HG03520 (cell line): ENCODE results near the gene GART.
"Not testable (repeated sequence)": the region's sequence is repeated elsewhere in the genome, so short reads cannot be mapped to it uniquely, and the experiment has no call there.

Experiments
- ATAC-seq: cut with Tn5 transposase; IDR thresholded peaks from one replicate; pipeline ENCODE4 v1.9.1; 2021; ENCODE audit warnings: mild to moderate bottlenecking, moderate library complexity; ENCODE audit not compliant: unreplicated experiment

The GART gene

DNA sequence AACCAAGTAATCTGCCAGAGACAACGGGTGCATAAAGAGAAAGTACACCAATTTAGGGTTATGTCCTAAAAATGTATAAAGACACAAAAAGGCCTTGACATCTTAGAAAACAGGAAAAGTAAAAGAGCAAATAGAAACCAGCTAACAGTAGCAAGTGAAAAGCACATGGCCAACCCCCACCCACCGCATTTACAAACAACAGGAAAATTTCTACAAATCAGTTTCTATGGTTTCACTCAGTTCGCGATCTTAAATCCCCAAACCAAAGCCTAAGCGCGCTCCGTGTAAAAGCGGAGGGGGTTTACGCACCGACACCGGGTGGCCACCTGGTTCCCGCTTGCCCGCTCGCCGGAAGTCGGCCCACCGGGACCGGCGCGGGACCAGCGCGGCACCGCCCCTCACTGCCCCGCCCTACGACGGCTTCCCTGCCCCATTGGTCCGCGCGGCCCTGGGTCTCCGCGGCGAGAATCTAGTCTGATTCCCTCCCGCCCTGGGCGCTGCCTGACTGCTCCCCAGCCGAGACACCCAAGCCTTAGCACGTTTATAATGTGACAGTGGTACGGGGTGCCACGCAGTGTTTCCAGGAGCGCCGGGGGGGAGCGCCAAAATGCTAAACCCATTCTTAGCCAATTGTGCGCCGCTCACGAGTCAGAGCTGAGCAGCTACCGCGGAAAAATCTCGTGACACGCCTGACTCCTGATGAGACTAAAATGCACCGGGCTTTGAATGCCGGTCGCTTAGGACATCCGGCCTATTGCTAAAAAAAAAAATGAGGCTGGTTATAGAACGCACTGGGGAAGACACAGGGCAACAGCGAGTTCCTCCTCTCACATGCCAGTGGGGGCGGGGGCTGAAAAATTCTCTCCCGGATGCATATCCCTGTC, at the start of gene GART:
Gene GART (minus strand): TSS at position 362 of the 884 bp plus-strand sequence. CDS start 2,802 bp downstream, outside the sequence.
- ATAC-seq: peak; percentile 43

DNA sequence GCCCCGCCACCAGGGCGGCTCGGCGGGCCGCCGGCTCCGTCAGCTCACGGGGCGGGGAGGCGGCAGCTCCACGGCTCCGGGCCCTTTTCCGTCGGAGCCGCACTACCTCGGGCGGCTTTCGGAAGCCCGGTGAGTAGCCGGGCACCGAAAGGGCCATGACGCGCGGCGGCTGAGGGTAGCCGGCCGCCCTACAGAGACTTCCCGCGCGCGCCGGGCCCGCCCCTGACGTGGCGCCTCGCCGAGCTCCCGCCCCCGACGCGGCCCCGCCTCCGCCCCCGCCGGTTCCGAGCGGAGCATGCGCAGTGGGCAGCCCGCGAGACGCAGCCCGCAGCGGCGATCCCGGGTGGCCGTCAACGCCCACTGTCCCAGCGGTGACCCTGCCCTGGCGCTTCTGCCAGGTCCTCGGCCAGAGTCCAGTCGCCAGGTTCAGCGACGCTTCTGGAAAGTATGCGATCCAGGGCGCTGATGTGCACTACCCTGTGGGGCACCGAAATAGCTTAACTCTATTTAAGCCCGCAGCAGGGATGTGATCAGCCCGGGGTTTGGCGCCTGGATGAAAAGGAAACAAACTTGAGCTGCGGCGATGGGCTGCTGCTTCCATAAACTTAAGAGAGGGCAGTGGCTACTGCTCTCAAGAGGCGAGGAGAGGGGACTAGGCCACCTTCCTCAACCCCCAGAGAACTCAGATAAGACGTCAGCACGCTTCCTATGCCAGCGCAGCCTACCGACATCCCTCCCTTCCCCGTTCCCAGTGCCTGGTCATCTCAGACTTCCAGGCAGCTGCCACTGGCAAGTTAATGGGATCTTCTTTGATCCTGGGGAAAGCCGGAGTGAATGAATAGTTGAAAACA, 46.8 kb upstream of the GART start, which contains the start of gene DONSON:
Gene DONSON (minus strand): TSS at position 200 of the 851 bp plus-strand sequence. CDS start 43 bp downstream, at position 157.
- peak; percentile 84 for ATAC-seq

DNA sequence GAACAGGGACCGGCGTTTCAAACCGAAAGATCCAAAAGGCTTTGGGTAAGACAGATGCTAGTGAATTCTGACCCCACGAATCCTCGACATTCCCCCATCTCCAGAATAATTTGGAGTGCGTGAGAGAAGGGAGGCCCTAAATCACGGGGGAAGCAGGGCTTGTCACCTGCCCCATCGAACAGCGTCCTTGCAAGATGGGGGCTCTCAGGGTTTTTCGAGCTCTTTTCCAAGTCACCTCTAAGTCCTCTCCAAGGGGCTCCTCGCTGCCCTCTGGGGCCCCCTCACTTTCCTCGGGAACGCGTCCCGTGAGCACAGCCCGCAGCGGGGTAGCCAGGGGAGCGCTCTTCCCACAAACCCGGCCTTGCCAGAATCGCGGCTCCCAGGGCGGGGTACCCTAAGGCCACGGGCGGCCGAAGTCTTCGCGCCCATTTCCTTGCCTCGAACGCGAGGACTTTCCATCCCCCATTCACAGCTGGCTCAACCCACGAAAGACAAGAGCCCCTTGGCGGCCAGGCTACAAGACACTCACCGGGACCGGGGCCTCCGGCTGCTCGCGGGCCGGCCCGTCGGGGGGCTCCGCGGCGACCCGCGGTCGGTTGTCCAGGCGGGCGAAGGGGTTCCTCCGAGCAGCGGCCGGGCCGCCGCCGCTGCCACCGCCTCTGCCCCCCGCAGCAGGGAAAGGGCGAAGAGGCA, 46.0 kb upstream of the GART start:
- peak; percentile 24 for ATAC-seq

DNA sequence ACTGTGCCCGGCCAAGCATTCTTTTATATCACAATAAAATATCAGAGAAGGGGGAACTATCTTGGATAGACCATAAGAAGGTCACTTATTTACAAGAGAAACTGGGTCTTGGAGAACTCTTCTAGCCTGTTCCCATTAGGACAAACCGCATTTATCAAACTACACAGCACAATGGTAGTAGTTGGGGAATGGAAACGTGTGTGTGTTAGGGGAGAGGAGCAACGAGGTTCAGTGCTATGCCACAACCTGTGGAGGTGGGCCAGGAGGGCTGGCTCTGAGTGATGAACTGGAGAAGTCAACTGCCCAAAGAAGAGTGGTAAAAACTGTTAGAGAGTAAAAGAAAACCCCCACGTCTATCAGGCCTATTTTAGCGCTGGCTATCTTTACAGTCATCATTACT, 45.0 kb upstream of the GART start:
- ATAC-seq: no peak

DNA sequence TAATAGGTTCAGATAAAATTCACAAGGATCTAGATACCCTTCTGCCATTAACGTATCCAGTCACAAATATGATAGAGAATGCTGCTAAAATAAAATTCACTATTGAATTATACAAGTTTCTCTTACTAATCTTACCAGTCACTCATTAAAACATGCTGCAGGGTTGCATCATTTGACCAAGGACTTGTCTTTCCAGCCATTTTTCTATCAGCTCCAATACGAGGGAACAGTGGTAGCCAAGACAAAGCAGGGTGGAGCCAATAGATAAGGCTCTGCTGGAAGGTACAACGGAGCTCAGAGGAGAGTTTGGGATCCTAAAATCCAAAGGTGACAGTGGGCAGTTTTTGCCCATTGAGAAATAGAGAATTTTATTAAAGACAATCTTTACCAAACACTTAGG, 42.5 kb upstream of the GART start:
- ATAC-seq: no peak

DNA sequence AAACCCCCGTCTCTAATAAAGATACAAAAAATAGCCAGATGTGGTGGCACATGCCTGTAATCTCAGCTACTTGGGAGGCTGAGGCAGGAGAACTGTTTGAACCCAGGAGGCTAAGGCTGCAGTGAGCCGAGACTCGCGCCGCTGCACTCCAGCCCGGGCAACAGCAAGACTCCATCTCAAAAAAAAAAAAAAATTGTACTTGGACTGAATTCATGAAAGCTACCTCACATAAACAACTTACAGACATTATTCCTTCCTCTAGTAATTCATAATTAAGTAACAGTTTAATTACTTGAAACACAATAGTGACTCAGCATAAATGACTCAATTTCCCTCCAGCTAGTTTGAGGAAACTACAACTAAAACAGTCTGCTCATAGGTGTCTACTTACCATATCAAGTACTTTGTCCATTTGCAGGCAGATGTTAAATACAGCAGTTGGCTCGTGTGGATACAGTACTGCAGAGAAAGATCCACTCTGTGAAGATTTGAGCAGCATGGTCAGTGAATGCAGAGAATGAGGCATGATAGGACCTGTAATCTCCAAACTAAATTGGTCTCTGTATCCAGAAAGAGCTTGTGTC, 37.1 kb upstream of the GART start:
- ATAC-seq: no peak

DNA sequence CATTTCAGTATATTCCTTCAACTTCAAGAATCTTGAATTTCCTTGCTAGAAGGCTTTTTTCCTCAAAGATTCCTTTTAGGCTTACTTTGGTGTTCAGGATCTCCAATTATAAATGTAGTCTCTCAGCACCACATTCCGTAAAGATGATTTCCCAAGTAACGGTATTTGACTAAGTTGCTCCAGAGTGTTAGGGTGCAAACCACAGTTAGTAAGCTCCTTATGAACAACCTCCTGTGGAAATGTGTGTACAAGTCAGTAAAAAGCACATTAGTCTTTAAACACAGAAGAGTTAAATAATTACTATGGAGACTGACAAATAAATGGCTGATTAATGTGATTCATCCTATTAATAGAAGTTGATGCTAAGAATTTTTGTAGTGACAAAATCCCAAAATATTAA, 36.3 kb upstream of the GART start:
- ATAC-seq: no peak

DNA sequence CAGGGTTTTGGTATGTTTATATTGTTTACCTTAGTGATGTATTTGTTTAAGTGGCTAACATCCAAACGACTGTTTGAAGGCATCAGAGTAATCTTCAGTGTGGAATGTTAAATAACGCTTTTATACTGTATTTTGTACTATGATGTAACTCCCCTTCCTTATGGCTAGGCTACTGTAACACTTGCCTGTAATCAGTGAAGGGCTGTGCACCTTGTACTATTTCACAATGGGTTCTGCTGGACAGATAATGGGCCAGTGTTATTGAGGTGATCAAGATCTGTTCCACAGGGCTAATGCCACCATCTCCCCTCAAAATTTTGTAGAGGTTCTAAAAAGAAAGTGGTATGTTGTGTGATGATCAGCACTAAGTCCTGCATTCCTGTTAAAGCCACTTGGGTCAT, 34.8 kb upstream of the GART start:
- not testable (repeated sequence) for ATAC-seq

DNA sequence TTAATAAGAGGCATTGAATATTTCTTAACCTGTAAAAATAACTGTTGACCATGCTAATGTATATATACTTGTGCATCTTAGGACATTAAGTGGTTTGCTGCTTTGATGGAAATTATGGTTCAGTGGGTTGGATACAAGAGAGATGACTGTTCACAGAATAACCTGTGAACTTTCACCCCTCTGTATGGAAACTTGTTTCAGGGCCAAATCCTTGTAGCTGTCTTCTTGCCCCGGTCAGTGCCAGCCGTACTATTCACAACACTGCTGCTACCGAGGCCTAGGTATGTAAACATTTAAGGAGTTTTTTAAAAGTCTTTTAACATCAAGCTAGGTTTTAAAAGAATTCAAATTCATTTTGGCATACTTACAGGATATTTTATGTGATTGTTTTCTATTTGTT, 30.4 kb upstream of the GART start:
- ATAC-seq: no peak

DNA sequence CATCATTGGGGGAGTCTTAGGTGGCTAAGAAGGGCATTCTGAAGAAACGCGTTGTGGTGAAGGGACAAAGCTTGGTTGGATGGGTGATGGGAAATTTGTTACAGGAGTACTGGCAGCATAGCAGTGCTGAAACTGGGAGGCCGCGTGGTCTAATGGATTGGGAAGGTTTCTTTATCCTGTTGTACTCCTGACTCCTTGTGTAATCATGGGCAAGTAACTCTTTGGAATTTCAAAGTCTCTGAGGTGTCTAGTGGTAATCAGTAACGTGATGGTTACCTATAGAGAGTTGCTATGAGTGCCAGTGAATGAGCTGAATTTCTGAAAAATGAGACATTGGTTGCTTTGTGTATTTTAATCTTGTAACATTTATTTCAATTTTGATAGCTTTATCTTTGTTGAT, 28.1 kb upstream of the GART start:
- ATAC-seq: no peak

DNA sequence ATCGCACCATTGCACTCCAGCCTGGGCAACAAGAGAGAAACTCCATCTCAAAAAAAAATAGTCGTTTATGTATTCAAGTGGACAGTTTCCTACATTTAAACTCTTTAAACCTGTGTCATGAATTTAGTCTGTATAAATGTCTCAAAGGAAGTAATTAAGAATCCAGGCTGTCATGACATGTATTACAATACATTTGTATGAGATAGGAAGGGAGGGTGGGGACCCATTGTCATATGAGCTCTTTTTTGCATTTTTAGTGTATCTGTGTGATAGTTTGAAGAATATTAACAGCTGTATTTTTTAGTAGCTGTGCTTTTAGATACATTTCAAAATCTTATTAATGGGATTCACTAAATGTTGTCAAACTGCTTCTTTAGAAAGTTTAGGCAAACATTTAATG, 26.5 kb upstream of the GART start:
- no peak for ATAC-seq

DNA sequence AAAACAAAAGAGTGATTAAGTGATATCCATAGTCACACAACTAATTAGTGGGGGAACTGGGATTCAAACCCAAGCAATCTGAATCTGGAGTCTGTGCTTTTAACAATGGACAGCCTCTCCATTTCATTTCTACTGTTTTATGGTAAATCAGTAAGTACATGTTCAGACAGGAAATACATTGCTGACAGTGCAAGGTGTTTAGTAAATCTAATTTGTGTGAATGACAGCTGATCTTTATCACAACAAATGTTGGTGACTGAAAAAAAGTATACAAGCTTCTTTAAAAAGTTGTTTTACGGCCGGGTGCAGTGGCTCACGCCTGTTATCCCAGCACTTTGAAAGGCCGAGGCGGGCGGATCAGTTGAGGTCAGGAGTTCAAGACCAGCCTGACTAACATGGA, 26.0 kb upstream of the GART start:
- ATAC-seq: no peak

DNA sequence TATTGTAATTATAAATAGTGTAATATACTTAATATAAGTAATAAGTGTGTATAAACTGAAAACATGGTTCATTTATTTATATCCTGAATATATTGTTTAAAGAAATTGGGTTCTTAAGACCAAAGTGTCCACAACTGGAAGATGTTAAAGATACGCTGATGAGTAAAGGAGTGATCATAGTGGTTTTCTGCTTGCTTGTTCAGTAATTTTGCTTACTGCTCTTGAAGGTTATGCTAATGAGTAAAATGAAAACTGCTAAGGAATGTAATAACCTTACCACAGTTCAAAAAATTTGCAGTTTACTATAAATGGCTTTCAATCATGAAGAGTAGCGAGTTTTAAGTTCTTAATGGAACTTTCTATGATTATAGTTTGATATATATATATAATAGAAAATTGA, 24.6 kb upstream of the GART start:
- ATAC-seq: no peak

DNA sequence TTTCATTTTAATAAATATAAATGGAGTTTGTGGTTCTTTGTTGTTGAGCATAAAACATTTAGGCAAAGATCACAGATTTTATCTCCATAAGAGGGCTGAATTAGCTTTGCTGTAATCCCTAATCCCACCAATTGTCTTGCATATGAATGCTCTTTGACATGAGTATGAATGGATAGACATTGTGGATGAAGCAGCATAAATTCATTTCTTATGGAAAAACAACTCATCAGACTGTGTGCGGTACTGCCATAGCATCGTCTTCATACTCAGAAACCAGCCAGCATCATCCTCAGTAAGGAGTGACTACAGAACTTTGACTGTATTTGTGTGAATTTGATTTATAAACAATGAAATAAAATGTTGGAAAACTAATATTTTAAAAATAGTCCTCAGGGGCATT, 20.5 kb upstream of the GART start:
- ATAC-seq: no peak

DNA sequence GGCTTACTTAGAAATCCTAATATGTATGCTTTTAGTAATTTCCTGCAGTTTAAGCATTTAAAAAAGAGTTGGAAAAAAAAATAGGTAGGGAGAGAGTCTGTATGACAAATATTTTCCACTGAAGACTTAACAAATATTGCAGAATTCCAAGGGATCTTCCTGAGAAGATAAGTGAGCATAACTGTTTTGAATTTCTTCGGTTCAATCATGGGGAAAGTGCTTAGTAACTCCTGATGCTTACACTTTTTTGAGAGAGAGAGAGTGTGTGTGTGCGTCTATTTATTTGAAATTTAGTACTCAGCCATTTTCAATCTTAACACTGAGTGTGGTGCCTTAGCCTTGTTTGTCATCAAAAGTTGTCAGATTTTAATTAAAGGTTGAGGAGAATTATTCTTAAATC, 19.5 kb upstream of the GART start:
- ATAC-seq: no peak

DNA sequence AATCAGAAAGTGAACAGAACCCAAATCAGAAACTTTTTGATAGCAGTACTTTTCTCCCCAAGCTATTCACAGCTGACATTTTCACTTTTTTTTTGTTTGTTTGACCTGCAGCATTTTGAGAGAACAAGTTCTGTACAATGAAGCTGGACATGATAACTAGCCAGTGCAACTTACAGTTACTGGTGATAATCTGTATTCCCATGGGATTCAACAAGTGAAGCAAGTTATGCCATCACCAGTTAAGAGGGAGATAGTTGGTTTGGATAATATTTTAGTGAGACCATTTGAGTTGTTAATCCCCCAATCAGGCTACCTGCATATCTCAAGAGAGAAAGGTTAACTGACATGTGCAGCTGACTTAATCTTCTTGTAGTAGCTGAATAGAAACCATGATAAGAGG, 19.0 kb upstream of the GART start:
- ATAC-seq: no peak

DNA sequence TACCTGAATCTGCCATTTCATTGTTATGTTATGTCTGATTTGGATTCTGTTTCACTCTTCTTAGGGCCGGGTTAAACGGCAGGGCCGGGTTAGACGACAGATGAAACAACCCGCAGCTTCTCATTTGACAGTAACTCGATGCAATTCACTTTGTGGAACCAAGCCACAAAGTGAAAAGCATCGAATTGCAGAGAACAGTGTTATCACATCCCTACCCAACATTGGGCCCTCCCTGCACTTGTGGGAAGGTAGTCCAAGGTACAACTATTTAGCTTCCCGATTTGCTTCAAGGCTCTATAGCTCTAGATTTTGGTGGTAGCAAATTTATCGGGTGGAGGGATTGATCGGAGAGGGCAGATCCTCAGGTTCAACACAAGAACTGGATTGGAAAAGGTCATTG, 17.9 kb upstream of the GART start:
- no peak for ATAC-seq

DNA sequence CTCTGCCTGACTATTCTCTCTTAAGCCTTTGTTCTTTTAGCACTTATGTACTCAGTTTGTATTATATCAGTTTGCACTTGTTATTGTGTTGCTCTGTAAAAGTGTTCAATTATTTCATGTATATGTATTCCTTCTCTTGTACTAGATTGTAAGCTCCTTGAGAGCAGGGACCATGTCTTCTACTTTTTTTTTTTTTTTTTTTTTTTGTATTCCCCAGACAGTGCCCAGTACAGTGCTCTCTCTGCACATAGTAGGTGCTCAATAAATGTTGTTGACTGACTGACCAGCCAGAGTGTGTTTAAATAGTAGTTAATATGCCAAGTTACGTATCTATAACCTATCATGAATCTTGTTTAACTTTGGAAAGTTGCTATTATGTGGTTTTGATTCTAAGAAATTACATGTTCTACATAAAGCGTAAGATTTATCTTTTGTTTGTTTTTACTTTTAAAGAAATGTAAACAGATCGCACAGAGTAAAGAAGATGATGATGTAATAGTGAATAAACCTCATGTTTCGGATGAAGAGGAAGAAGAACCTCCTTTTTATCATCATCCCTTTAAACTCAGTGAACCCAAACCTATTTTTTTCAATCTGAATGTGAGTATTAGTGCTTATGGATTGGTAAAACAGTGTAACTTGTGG, 17.0 kb upstream of the GART start:
- ATAC-seq: no peak

DNA sequence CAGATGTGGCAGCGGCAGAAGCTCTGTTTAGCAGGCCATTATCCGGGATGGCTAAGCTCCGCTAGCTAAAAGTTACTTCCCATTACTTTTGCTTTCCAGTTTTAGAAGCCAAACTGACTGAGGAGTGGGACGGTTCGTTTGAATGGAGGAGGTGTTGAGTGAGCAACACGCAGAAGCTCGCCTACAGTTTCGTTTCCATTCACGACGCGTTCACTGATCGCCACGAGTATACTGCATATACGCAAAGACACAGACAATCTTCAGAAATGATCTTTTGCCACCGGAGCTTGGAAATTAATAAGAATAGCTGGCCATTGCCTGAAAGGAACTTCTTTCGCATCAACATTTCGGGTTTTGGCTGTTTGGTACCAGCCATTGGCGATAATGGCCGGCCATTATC, 15.5 kb upstream of the GART start:
- no peak for ATAC-seq

DNA sequence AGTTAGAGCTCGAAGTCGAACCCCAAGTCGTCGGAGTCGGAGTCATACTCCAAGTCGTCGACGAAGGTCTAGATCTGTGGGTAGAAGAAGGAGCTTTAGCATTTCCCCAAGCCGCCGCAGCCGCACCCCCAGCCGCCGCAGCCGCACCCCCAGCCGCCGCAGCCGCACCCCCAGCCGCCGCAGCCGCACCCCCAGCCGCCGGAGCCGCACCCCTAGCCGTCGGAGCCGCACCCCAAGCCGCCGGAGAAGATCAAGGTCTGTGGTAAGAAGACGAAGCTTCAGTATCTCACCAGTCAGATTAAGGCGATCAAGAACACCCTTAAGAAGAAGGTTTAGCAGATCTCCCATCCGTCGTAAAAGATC, 13.0 kb upstream of the GART start:
- ATAC-seq: no peak
